Activated CD4-positive, CD25-positive, alpha-beta regulatory T cell (primary cell): ENCODE measurements around the gene CNPY1.
"Not testable (repeated sequence)": the region's sequence is repeated elsewhere in the genome, so short reads cannot be mapped to it uniquely, and the experiment has no call there.

Experiments
- DNase-seq, 4 experiments: peaks; one replicate each; lab custom pipeline; 2025; lab: John Stamatoyannopoulos, UW

Gene CNPY1

GRCh38 chr7:155533120-155533826 lies 13.1 kb downstream of the CNPY1 start:
- DNase-seq = no peak

- no peak for DNase-seq
Measured at GRCh38 chr7:155532792-155533119, 13.6 kb downstream of the CNPY1 start.

GRCh38 chr7:155531681-155532080 lies 14.7 kb downstream of the CNPY1 start:
- no peak for DNase-seq

- DNase-seq = no peak
Measured at GRCh38 chr7:155530601-155531000, 15.8 kb downstream of the CNPY1 start.

GRCh38 chr7:155529845-155530244 lies 16.5 kb downstream of the CNPY1 start:
- no peak for DNase-seq

- no peak for DNase-seq
Measured at GRCh38 chr7:155529346-155529745, 17.0 kb downstream of the CNPY1 start.

GRCh38 chr7:155527664-155528063 lies 18.7 kb downstream of the CNPY1 start:
- no peak for DNase-seq

- no peak for DNase-seq
Measured at GRCh38 chr7:155526225-155526624, 20.1 kb downstream of the CNPY1 start.

GRCh38 chr7:155524018-155524556 lies 22.3 kb downstream of the CNPY1 start:
- no peak for DNase-seq

- DNase-seq = no peak
Measured at GRCh38 chr7:155523168-155523675, 23.1 kb downstream of the CNPY1 start.

- no peak for DNase-seq
Measured at GRCh38 chr7:155521743-155522398, 24.5 kb downstream of the CNPY1 start.

- DNase-seq = no peak
Measured at GRCh38 chr7:155521007-155521742, 25.2 kb downstream of the CNPY1 start.

- no peak for DNase-seq
Measured at GRCh38 chr7:155520114-155520513, 26.2 kb downstream of the CNPY1 start.

- not testable (repeated sequence) for DNase-seq
Measured at GRCh38 chr7:155519358-155519757, 27.0 kb downstream of the CNPY1 start.

GRCh38 chr7:155518633-155519032 lies 27.7 kb downstream of the CNPY1 start:
- no peak for DNase-seq

- DNase-seq = no peak
Measured at GRCh38 chr7:155517969-155518368, 28.4 kb downstream of the CNPY1 start.

GRCh38 chr7:155517452-155517851 lies 28.9 kb downstream of the CNPY1 start:
- no peak for DNase-seq

- DNase-seq = no peak
Measured at GRCh38 chr7:155516466-155516865, 29.9 kb downstream of the CNPY1 start.

GRCh38 chr7:155515318-155515717 lies 31.0 kb downstream of the CNPY1 start:
- DNase-seq = no peak

GRCh38 chr7:155514296-155514695 lies 32.1 kb downstream of the CNPY1 start:
- DNase-seq = no peak

- no peak for DNase-seq
Measured at GRCh38 chr7:155513543-155514285, 32.6 kb downstream of the CNPY1 start.
